Medulla oblongata (tissue), 1 donor: Measurements from ENCODE around the gene MAPRE3.

ENCODE experiments used
- DNase-seq: peaks from one replicate; pipeline ENCODE4 v3.0.0-alpha.2; 2015; ENCODE audit errors: extremely low spot score

MAPRE3 gene

DNA sequence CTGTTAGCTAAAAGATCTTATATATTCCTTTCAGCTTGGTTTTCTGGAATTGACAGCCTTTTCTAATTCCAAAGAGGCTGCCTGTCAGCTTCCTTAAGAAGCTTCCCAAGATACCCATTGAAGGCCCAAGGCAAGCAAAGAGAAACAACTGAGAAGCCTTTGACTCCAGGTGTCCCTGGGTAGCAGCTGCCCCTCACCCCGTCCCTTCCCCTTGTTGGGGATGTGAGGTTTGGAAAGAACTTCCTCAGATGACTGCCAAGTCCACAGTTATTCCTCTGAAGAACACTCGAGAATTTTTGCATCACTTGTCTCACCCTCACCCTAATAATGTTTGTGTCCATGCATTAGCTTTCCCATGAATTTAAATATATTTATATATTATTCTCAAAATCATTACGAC, 13.3 kb downstream of the MAPRE3 start:
- no peak for DNase-seq

DNA sequence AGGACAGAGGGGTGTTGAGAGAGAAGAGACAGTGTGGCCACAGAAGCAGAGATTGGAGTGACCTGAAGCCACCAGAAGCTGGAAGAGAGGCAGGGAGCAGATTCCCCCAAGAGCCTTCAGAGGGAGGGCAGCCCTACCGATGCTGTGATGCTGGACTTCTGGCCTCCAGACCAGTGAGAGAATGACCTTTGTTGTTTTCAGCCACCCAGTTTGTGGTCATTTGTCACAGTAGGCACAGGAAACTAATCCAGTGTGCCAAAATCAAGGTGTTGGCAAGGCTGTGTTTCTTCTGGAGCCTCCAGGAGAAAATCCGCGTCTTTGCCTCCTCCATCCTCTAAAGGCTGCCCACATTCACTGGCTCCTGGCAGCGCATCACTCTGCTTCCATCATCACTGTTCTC, 15.4 kb downstream of the MAPRE3 start:
- DNase-seq = no peak

DNA sequence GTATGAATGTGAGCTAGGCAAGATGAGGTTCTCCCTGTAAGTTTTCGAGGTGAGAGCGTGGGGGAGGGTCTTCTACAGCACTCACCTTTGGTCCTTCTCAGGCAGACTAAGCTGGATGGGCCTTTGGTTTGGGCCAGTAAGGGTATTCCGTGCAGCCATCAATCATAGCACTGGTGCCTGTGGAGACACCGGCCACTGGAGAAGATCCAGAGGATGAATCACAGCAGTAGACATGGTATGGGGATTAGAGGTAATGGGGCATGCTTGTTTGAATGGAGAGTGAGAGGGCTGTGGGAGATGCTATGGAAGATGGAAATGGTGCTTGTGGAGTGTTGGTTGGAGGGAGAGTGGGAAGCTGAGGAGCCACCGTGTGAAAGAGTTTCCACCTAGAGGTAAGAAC, 16.1 kb downstream of the MAPRE3 start:
- no peak for DNase-seq

DNA sequence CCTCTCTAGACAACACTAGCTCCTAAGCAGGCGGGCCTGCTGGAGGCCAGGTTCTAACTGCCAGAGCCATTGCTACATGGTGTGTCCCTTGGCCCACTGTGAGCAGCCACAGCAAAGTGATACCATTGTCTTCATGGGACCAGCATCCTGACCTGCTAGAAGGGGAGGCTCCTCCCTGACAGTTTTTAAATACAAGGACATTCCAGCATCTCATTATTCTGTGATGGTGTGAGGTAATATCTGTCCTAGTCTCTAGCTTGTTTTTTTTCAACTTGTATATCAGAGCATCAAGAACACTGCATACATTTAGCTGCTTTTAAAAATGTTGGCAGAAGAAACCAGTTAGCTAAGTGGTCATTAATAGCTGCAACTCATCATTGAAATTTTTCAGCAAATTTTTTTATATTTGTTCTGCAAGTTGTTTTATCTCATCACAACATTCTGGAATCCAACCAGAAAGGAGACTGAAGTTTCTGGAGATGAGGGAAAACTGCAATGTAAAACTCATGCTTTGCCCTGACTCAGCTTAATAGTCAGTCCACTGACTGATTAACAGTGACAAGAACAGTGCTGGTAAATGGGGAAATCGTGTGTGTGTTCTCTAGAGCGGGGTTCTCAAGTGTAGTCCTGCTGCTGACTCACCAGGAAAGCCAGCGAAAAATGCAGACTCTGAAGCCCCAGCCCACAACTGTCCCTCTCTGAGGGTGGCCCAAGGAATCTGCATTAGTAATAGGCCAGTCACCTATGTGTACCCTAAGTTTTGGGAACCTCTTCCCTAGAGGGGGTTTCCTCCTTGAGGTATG, 17.8 kb downstream of the MAPRE3 start:
- no peak for DNase-seq

DNA sequence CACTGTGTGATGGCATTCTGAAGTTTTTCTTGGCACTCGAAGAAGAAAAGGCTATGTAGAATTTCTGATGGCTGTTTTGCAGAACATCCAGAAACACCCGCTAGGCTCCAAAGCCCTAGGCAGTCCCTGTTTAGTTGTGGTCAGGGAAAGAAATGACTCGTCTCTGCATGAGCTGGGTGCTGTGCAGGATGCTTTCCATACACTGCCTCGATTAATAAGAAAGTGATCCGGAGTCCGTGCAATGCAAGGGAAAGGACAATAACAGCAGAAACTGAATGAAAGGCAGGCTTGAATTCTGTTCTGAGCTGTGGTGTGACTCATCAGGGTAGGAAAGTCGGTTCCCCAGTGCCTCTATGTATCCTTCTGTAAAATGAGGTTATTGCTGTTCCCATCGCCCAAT, 18.7 kb downstream of the MAPRE3 start:
- DNase-seq = no peak

DNA sequence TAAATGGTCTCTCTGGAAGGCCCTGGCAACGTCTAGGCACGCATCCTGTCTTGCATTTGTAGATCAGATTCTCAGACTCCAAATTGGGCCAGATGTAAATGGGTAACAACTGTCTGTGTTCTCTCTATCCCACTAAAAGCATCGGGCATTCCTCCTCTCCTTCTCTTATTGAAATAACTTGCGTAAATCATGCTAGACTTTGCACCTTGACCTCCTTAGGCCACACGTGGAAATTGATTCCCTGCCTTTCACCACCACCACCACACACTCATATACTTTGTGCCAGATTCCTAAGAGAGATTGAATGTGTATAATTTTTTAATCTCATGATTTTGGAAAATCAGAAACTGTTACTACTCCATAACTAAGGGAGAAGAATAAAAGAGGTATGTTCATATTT, 21.3 kb downstream of the MAPRE3 start:
- DNase-seq = no peak

DNA sequence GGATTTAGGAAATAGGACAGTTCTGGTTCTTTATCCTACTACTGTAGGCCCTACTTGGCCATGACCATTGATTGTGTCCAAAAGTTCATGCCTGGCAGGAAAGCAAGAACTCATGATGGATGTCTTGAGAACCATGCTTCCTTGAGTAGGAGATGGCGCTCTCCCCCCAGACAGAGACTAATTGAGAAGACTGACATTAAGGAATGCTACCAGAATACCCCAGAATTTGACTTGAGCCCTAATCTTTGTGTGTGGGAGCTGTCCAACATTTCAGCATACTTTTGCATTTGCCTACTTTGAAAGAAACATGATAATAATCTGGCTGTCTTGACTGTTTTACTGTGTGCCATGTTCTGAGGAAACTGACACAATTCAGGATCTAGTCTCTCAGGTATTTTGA, 23.3 kb downstream of the MAPRE3 start:
- DNase-seq = no peak

DNA sequence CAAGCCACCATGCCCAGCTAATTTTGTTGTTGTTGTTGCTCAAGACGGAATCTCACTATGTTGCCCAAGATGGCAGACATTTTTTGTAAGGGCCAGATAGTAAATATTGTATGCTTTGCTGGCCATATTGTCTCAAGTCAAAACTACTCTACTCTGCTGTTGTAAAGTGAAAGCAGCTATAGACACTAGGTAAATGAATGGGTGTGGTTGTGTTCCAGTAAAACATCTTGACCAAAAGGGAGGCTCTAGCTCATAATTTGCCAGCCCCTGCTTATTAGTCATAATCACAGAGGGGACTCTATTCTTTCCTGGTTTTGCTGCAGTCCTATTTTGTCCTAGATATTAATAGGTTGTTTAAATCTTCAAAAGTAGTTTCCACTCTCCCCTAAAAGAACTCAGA, 24.5 kb downstream of the MAPRE3 start:
- no peak for DNase-seq

DNA sequence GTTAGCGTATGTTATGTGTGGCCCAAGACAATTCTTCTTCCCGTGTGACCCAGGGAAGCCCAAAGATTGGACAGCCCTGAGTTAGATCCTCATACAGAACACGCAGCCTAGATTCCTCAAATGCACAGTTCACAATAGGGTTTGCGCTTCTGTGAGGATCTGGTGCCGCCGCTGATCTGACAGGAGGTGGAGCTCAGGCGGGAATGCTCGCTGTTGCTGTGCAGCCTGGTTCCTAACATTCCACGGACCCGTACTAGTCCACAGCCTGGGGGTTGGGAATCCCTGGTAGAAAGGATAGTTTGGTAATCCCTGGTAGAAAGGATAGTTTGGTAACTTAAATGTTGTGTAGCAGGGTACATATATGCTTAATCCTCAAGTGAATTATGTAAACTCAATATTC, 27.0 kb downstream of the MAPRE3 start:
- DNase-seq = no peak

DNA sequence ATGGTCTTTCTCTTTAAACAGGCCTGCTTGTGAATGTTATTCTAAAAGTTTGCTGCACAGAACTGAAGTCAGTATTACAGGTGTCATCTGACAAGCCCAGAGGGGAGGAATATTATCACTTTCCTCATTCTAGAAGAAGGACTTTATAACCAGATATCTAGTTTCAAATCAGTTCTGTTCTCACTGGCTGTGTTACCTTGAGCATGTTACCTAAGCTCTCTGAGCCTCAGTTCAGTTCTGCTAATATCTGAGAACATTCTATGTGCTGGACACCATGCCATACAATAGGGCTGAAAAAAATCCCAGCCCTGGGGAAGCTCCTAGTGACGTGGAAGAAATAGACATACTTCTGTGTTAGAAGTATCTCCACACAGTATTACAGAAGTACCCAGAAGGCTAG, 27.9 kb downstream of the MAPRE3 start:
- no peak for DNase-seq

DNA sequence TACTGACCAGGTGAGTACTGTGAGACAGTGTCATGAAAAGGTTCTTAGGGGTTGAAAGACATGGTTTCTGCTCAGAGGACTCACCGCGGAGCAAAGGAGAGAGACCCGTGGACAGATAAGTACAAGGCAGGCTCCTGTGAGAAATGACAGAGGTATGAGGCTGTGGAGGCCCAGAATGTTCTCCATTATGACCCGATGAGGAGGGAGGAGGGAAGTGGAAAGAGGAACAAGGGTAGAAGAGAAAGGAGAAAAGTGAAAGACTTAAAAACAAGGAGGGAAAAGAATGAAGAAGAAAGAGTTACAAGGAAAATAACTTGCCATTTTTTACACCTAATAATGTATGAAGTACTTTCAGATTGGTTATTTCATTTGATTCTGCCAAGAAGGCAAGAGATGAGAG, 29.8 kb downstream of the MAPRE3 start:
- peak; percentile 18 for DNase-seq

DNA sequence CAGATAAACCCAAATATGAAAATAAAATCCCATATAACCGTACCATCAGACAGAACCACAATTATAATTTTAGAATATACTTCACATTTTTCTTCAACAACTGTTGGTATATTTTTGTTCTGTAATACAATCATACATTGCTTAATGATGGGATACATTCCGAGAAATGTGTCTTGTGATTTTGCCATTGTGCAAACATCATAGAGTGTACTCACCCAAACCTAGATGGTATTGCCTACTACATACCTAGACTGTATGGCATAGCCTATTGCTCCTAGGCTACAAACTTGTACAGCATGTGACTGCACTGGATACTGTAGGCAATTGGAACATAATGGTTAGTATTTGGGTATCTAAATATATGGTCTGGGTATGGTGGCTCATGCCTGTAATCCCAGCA, 30.6 kb downstream of the MAPRE3 start:
- DNase-seq = no peak

DNA sequence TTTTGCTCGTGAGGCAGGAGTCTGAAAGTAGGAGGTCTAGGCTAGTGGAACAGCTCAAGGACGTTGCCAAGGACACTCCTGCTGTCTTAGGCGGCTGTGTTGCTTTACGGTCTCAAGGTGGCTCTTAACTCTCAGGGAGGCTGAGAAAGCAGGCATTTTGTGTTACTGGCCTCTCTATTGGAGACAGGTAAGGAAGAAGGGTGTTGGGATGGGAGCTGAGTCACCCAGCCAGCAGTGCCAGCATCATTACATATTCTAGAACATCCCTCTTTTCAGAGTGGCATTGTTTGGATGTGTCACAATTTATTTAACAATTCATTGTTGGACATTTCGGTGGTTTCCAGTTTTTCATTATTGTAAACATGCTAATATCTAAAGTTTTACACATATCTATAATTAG, 31.5 kb downstream of the MAPRE3 start:
- DNase-seq = peak; percentile 13

DNA sequence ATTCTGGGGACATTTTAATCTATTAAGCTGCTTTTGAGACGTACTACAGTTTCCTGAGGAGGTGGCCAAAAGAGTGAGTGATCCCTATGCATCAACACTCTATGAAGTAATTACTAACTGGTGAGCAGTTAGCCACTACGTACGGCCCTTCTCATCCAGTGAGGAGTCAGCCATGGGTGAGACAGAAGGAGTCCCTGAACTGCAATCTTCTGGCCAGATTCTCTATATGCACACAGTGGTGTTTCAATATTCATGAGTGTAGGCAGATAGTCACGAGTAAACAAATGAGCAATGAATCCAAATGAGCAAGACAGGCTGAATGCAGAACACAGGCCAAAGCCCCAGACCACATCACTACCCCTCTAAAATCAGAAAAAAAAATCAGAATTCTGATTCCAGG, 32.6 kb downstream of the MAPRE3 start:
- peak; percentile 17 for DNase-seq

DNA sequence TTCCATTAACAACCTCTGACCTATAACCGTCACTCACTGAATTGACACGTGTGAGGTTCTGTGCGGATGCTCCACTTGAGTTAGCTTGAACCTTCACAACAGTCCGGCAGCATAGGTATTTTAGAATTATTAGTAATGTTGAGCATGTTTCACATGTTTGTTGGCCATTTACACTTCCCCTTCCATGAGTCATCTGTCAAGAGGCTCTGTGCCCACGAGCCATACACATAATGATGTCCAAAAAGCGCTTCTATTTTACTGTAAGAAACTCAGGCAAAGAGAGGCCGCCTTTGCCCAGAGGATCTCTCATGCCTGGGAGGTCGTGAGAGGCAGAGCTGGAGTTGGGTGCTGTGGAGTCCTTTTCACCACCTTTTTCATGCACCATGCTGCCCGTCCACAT, 33.4 kb downstream of the MAPRE3 start:
- peak; percentile 21 for DNase-seq

DNA sequence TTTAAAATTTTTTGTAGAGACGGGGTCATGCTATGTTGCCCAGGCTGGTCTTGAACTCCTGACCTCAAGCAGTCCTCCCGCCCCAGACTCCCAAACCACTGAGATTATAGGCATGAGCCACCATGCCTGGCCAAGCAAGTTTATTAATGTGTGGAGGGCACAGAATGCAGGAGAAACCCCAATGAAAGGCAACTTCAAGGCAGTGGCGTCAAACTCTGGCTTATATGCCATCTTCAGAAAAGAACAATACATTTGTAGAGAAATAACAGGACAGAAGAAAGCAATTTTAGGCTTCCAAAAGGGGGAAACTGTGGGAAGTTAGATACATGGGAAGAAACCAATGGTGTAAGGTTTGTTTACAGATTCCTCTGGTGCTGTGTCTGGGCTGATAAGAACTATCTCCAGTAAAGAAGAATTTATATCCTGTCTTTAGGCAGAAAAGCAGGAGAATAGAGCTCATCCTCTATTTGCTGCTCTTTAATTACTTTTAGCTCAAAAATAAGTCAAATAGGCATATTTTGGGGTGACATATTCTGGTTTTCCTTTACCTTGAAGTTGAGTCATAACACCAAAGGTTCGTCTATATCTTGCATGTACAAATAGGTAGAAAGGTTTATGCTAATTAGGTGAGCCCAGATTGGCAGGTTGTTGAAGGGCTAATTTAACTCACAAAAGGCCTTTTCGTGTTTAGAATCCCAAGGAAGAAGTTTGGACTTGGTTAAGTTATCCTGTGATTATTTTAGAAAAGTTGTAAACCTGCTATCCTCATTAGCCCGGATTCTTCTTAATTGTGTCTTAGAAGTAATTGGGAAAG, 36.4 kb downstream of the MAPRE3 start:
- DNase-seq = no peak

DNA sequence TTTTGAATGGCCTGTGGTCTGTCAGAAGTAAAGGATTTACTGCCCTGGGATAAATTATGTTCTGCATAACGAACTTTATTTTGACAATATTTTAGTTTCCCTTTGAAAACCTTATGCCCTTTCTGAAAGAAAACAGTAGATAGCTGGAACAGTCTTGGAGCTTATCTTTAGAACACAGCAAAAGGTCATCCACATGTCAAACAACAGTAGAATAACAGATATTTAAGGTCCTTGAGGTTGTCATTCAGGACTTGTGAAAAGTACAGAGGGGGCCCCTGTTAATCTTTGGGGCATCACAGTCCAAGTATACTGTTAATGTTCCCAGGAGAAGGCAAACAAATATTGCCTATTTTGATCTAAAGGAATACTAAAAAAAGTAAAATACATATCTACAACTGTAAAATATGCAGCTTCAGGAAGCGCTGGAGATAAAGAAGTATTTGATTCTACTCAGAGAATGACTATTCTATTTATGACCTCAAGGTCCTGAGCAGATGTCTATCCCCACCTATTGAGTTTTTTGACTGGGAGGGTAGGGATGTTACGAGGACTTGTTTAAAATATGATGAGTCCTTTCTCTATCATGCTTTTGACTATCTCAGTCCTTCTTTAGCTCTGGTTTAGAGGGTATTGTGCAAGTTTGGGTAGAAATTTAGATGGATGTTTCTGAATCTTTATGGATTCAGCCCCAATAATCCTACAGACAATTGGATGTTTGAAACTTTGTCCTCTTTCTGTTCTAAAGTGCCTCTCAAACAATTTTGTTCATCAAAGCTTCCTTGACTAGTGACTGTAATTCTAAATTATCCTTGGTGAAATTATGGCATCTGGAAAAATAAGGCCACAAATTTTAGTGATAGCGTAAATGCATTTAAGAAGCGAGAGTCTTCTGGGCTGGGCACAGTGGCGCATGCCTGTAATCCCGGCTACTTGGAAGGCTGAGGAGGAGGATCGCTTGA, 37.3 kb downstream of the MAPRE3 start:
- DNase-seq = no peak

DNA sequence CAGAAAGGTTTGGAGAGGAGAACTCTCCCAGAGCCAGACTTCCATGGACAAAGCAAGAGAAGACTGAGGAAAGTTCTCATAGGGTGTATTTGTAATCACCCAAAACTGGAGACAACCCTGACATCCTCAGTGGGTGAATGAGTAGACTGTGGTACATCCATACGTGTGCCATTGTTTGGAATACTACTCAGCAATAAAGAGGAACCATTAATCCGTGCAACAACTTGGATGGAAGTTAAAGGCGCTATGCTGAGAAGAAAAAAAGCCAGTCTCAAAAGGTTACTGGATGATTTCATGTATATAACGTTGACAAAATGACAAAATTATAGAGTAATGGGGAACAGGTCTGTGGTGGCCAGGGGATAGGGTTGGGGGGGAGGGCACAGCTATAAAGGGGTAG, 38.2 kb downstream of the MAPRE3 start:
- DNase-seq = no peak

DNA sequence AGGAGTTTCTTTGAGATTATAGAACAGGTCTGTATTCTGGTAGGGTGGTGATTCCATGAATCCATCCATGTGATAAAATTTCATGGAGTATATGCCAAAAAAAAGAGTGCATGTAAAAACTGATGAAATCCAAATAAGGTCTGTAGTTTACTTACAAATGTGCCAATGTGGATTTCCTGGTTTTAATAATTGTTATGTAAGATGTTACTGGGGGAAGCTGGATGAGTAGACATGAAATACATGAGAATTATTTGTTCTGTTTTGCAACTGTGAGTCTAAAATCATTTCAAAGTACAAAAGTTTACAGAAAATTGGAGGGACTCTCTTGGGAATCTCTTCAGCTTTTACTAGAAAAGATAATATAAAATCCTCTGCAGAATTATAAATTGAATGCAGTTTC, 38.6 kb downstream of the MAPRE3 start:
- no peak for DNase-seq

DNA sequence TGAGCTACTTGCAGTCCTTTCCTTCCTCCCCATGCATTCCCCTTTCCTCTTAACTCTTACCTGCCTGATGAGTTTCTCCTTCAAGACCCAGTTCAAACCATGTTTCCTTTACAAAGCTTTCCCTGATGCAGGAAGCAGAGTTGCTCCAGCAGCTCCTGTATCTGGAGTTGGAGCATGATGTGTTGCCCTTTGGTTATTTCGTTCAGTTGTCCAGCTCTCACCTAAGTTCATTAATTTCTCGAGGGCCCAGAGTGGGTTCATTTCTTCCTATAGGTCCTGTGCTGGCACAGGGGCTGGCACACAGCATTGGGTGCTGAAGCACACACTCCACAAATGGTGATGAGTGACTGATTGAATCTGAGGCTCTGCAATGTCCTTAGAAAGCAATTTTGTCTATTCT, 39.3 kb downstream of the MAPRE3 start:
- no peak for DNase-seq

DNA sequence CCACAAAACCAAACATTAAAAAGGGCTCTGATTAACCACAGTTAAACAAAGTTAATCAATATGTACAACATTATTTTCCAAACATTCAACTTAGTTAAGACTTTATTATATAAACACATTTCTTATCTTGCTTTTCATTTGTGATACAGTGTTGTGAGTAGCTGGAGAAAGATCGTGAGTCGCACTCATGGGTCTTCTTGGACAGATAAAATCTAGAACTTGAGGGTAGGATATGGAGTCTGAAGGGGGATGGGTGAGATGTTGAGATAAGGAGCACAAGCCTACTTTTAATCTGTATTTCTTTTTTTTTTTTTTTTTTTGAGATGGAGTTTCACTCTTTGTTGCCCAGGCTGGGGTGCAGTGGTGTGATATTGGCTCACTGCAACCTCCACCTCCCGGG, 39.7 kb downstream of the MAPRE3 start:
- no peak for DNase-seq

DNA sequence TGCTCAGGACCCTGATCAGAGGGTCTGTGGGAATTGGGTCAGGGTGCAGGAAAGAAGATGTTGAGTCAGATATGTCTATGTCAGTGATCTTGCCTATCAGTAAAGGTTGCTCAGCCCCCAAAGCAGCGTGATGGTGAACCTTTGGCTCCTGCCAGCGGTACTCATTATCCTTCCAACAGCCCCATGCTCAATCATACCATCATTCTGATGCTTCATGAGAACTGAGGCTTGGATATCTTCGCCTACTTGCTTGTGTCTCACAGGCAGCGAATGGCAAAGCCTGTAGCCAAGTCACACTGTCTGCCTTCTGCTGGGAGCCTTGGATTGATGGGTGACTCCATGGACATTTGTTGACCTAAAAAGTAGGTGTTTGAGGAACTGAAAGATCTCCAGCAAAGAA, 43.3 kb downstream of the MAPRE3 start:
- DNase-seq = no peak
